Measurements from ENCODE around the gene PCDH9.

The PCDH9 gene

GRCh38 chr13:67223742-67224141 is 6.4 kb downstream of the PCDH9 start:
- DNase-seq: no peak

- DNase-seq: no peak
These were observed 7.1 kb downstream of the PCDH9 start for GRCh38 chr13:67223024-67223423.

- DNase-seq: no peak
These were observed 8.4 kb downstream of the PCDH9 start for GRCh38 chr13:67221630-67222226.

GRCh38 chr13:67219113-67219512 is 11.0 kb downstream of the PCDH9 start:
- DNase-seq: no peak

GRCh38 chr13:67217880-67218279 is 12.3 kb downstream of the PCDH9 start:
- DNase-seq: no peak

- no peak for DNase-seq
These were observed 13.3 kb downstream of the PCDH9 start for GRCh38 chr13:67216864-67217263.

- DNase-seq: no peak
These were observed 19.9 kb downstream of the PCDH9 start for GRCh38 chr13:67210208-67210607.

- no peak for DNase-seq
These were observed 21.6 kb downstream of the PCDH9 start for GRCh38 chr13:67208552-67208951.

- DNase-seq: no peak
These were observed 25.4 kb downstream of the PCDH9 start for GRCh38 chr13:67204764-67205163.

GRCh38 chr13:67200605-67201004 is 29.5 kb downstream of the PCDH9 start:
- DNase-seq: no peak

GRCh38 chr13:67200183-67200582 is 30.0 kb downstream of the PCDH9 start:
- no peak for DNase-seq

- no peak for DNase-seq
These were observed 32.4 kb downstream of the PCDH9 start for GRCh38 chr13:67197704-67198103.

- DNase-seq: no peak
These were observed 36.2 kb downstream of the PCDH9 start for GRCh38 chr13:67193979-67194378.

GRCh38 chr13:67192751-67193150 is 37.4 kb downstream of the PCDH9 start:
- DNase-seq: no peak

- DNase-seq: no peak
These were observed 43.1 kb downstream of the PCDH9 start for GRCh38 chr13:67186995-67187569.

GRCh38 chr13:67184247-67184646 is 45.9 kb downstream of the PCDH9 start:
- no peak for DNase-seq

- DNase-seq: no peak
These were observed 47.0 kb downstream of the PCDH9 start for GRCh38 chr13:67183151-67183550.

- no peak for DNase-seq
These were observed 54.2 kb downstream of the PCDH9 start for GRCh38 chr13:67175836-67176459.

GRCh38 chr13:67168384-67168783 is 61.8 kb downstream of the PCDH9 start:
- no peak for DNase-seq

- no peak for DNase-seq
These were observed 62.7 kb downstream of the PCDH9 start for GRCh38 chr13:67167420-67167819.

- no peak for DNase-seq
These were observed 69.0 kb downstream of the PCDH9 start for GRCh38 chr13:67161176-67161575.

GRCh38 chr13:67158903-67159302 is 71.2 kb downstream of the PCDH9 start:
- DNase-seq: no peak

- no peak for DNase-seq
These were observed 73.4 kb downstream of the PCDH9 start for GRCh38 chr13:67156723-67157060.

- no peak for DNase-seq
These were observed 74.0 kb downstream of the PCDH9 start for GRCh38 chr13:67155898-67156722.

Measured in RPMI8226 (cell line).